K562 (cell line): ENCODE results near the gene TRPC1. TPM values are rescaled to one million over a fixed set of nuclear protein-coding genes. Genes with fewer than 3 reads are reported as not detected.

Source experiments
- ARID3B ChIP-seq: fragments of 250-450 bp; sonication (Bioruptor Pico); IDR thresholded peaks from 2 replicates; pipeline ENCODE4 v1.4.0; 2020; ENCODE audit warnings: borderline replicate concordance
- CREB1 ChIP-seq, 2 experiments: sonication (generic) in 1 of 2; formaldehyde crosslinking in 1 of 2; IDR thresholded peaks; 2 replicates each; pipeline versions ENCODE4 v1.6.1 to v1.8.0; 2012 to 2022; ENCODE audit warnings: inconsistent platforms in 1 of 2, mild to moderate bottlenecking in 1 of 2, missing genetic modification reagents in 1 of 2, moderate library complexity in 1 of 2
- CTCF ChIP-seq, 3 experiments: IDR thresholded peaks in 2 of 3; conservative IDR thresholded peaks in 1 of 3; 2 replicates each; pipeline ENCODE4 v1.5.1; 2011 to 2012; ENCODE audit warnings: low read length in 3 of 3, mild to moderate bottlenecking in 3 of 3, control low read depth in 2 of 3, improper control_type of control experiment in 1 of 3, inconsistent platforms in 1 of 3, low read depth in 1 of 3, mixed read lengths in 1 of 3, moderate library complexity in 1 of 3; ENCODE audit not compliant: insufficient read depth in 2 of 3
- E2F5 ChIP-seq: sonication (generic); formaldehyde crosslinking; IDR thresholded peaks from 2 replicates; pipeline ENCODE4 v1.8.0; 2022; ENCODE audit warnings: mild to moderate bottlenecking, missing genetic modification reagents
- FOXK2 ChIP-seq, 2 experiments: fragments of 450-650 bp; IDR thresholded peaks in 1 of 2; conservative IDR thresholded peaks in 1 of 2; 2 replicates each; pipeline ENCODE4 v1.6.1; 2016; ENCODE audit warnings: low read depth in 2 of 2, mild to moderate bottlenecking in 1 of 2
- GMEB1 ChIP-seq: fragments of 250-450 bp; sonication (Bioruptor Pico); IDR thresholded peaks from 2 replicates; pipeline ENCODE4 v1.4.0; 2020; ENCODE audit warnings: mild to moderate bottlenecking
- MAZ ChIP-seq, 2 experiments: fragments of 450-650 bp in 1 of 2; sonication (generic) in 1 of 2; formaldehyde crosslinking; IDR thresholded peaks in 1 of 2; conservative IDR thresholded peaks in 1 of 2; 2 replicates each; pipeline versions ENCODE4 v1.4.0 to v1.5.0; 2020; ENCODE audit warnings: mild to moderate bottlenecking in 1 of 2, missing genetic modification reagents in 1 of 2
- MEIS2 ChIP-seq: fragments of 450-650 bp; IDR thresholded peaks from 2 replicates; pipeline ENCODE4 v1.6.1; 2014; ENCODE audit warnings: mild to moderate bottlenecking; ENCODE audit not compliant: partially characterized antibody
- MIER1 ChIP-seq: fragments of 450-650 bp; IDR thresholded peaks from 2 replicates; pipeline ENCODE4 v1.6.1; 2016; ENCODE audit warnings: antibody characterized with exemption, mild to moderate bottlenecking, low read depth
- RBM15 ChIP-seq: fragments of 200-400 bp; formaldehyde crosslinking; IDR thresholded peaks from 2 replicates; pipeline ENCODE4 v1.6.1; 2018; ENCODE audit warnings: mild to moderate bottlenecking, low read length, moderate library complexity; ENCODE audit not compliant: insufficient read depth
- RERE ChIP-seq: sonication (generic); formaldehyde crosslinking; IDR thresholded peaks from 2 replicates; pipeline ENCODE4 v1.8.0; 2023; ENCODE audit warnings: missing genetic modification reagents, mild to moderate bottlenecking, borderline replicate concordance
- SUPT5H ChIP-seq: fragments of 450-650 bp; IDR thresholded peaks from 2 replicates; pipeline ENCODE4 v1.6.1; 2016
- polyA plus RNA-seq, 8 experiments: library from polyadenylated mRNA; depleted of rRNA in 4 of 8; stranded (reverse) in 5 of 8; unstranded in 3 of 8; fragments of >200 nt; fragmentation: Nextera tagmentation in 2 of 8; fragmentation: Illumina TruSeq in 1 of 8; extraction: Ambion mirVana in 2 of 8; extraction: Trizol in 1 of 8; gene quantifications; 2 replicates each; pipeline versions ENCODE4 v1.2.1 to v1.2.3, GENCODE V29; 2011 to 2014; ENCODE audit warnings: inconsistent platforms in 1 of 8, missing spikeins in 1 of 8
- total RNA-seq, 7 experiments: library from RNA; depleted of rRNA in 6 of 7; stranded (reverse); fragments of >200 nt in 6 of 7; fragmentation: Illumina TruSeq in 2 of 7; extraction: Trizol in 2 of 7; gene quantifications; 2 replicates each; pipeline versions ENCODE4 v1.2.1 to v1.2.3, GENCODE V29; 2011 to 2021; ENCODE audit warnings: low replicate concordance in 1 of 7

The TRPC1 gene
- total and polyA plus RNA-seq, 9 of the 15 experiments (the other 6 are each of a cell fraction or from before 2014, with no cell fraction given): 1.4 to 6.5 (median 3.0) TPM

- TF ChIP-seq CTCF (IDR thresholded peaks at IDR 0.05 in 2 of 3, conservative IDR thresholded peaks at IDR 0.05 in 1 of 3; ENCODE audit: insufficient read depth in 2 of 3, low read depth in 1 of 3, low read length in 3 of 3) (peak; percentile 93 to 96 (median 95)), GMEB1 (CRISPR knock-in tag) (no peak), ARID3B (CRISPR knock-in tag) (no peak), MIER1 (no peak), MEIS2 (no peak), MAZ (CRISPR knock-in tag; conservative IDR thresholded peaks at IDR 0.05 in 1 of 2, IDR thresholded peaks at IDR 0.05 in 1 of 2) (peak in 1 of 2 experiments; percentile 33; a peak in 1 of 4 replicates), E2F5 (CRISPR knock-in tag) (no peak), RERE (no peak), FOXK2 (conservative IDR thresholded peaks at IDR 0.05 in 1 of 2, IDR thresholded peaks at IDR 0.05 in 1 of 2; ENCODE audit: low read depth in 2 of 2) (no peak), RBM15 (no peak), SUPT5H (no peak), CREB1 (IDR thresholded peaks at IDR 0.05) (no peak), CREB1 (CRISPR knock-in tag; IDR thresholded peaks at IDR 0.05) (peak; percentile 56; the same call in 1 of the 2 replicates)
Observed at GRCh38 chr3:142828703-142829305, 105.0 kb downstream of the TRPC1 start (continued).
